C1 segment of cervical spinal cord (tissue), 14 donors: ENCODE results near the gene ADGRA3.

ENCODE experiments used
- DNase-seq, 14 donors: peaks; one replicate each; lab custom pipeline; 2025; lab: John Stamatoyannopoulos, UW

ADGRA3 gene

GRCh38 chr4:22514001-22514400, 1.9 kb downstream of the ADGRA3 start:
- no peak for DNase-seq

- DNase-seq: no peak
These were observed 3.6 kb downstream of the ADGRA3 start for GRCh38 chr4:22512306-22512705.

GRCh38 chr4:22510750-22511149, 5.1 kb downstream of the ADGRA3 start:
- no peak for DNase-seq

GRCh38 chr4:22508376-22508775, 7.5 kb downstream of the ADGRA3 start:
- no peak for DNase-seq

GRCh38 chr4:22504922-22505321, 10.9 kb downstream of the ADGRA3 start:
- DNase-seq: no peak

GRCh38 chr4:22504447-22504846, 11.4 kb downstream of the ADGRA3 start:
- no peak for DNase-seq

GRCh38 chr4:22502895-22503814, 12.7 kb downstream of the ADGRA3 start:
- DNase-seq: no peak

GRCh38 chr4:22501715-22502095, 14.2 kb downstream of the ADGRA3 start:
- no peak for DNase-seq

GRCh38 chr4:22500831-22501714, 14.8 kb downstream of the ADGRA3 start:
- no peak for DNase-seq

- DNase-seq: no peak
These were observed 15.7 kb downstream of the ADGRA3 start for GRCh38 chr4:22500128-22500611.

- no peak for DNase-seq
These were observed 17.0 kb downstream of the ADGRA3 start for GRCh38 chr4:22498866-22499265.

- no peak for DNase-seq
These were observed 19.6 kb downstream of the ADGRA3 start for GRCh38 chr4:22496165-22496813.

- no peak for DNase-seq
These were observed 22.3 kb downstream of the ADGRA3 start for GRCh38 chr4:22493523-22493922.

GRCh38 chr4:22492987-22493386, 22.9 kb downstream of the ADGRA3 start:
- DNase-seq: no peak

- no peak for DNase-seq
These were observed 23.9 kb downstream of the ADGRA3 start for GRCh38 chr4:22491939-22492338.

- DNase-seq: no peak
These were observed 25.0 kb downstream of the ADGRA3 start for GRCh38 chr4:22490718-22491315.

- DNase-seq: no peak
These were observed 27.8 kb downstream of the ADGRA3 start for GRCh38 chr4:22488106-22488505.

- DNase-seq: no peak
These were observed 28.5 kb downstream of the ADGRA3 start for GRCh38 chr4:22487328-22487727.

- DNase-seq: no peak
These were observed 29.6 kb downstream of the ADGRA3 start for GRCh38 chr4:22486276-22486675.

GRCh38 chr4:22485737-22486136, 30.1 kb downstream of the ADGRA3 start:
- no peak for DNase-seq

- no peak for DNase-seq
These were observed 32.3 kb downstream of the ADGRA3 start for GRCh38 chr4:22483551-22483981.
